Stimulated activated CD8-positive, alpha-beta memory T cell treated with anti-CD3 and anti-CD28 coated beads, Interleukin-4, amount 100 ng/mL, for 24 hours (primary cell): ENCODE data around the gene SERGEF.

Experiments used
- DNase-seq: peaks from one replicate; pipeline ENCODE4 v3.0.0-alpha.2; 2020; ENCODE audit warnings: low read depth

Gene SERGEF

DNA sequence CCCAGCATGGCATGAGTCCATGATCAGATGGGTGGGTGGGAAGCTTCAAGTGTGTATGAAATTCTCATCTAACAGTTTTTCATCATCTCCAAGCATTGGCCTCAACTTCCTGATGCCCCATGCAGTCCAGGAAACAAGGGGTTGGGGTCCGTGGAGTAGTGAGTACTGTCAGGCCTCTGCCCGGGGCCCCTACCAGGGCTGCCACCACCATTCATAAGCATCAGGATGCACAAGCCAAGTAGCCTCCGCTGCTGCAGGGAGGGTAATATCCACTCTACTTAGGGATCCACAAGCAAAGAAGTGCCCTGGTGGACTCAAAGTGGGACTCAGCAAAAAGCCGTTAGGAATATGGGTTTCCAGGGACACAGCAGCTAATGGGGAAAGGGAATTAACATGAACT, 229.0 kb downstream of the SERGEF start:
- no peak for DNase-seq

DNA sequence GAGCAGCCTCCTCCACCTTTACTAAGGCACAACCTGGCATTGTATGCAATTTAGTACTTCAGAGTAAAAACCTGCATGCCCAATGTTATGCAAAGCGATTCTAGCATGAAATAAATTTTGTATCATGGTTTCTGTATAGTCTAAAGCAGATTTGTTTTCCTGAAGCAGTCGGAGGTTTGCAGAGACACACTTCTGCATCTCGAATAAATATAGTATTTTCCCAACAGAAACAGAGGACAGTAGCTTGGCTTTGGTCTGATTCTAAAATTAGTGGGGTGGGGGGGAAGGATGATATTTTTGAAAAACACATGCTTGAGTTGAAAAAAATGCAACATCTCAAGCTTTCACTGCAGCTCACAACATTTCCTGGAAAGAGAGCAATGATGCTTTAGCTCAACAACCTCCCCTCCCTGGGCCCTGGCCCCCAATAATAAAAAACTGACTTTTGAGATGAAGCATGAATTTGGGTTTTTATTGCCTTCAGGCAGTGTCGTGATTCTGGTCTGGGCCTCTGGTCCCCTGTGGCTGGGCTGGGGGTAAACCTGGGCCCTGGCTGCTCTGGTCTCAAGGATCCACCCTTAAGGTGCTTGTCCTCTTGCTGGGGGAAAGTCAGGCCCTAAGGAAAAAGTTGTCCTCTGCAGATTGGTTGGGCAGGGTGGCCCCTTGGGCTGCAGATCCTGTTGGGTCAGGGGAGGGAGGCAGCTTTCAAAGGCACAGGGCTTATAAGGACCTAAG, 230.1 kb downstream of the SERGEF start:
- no peak for DNase-seq

DNA sequence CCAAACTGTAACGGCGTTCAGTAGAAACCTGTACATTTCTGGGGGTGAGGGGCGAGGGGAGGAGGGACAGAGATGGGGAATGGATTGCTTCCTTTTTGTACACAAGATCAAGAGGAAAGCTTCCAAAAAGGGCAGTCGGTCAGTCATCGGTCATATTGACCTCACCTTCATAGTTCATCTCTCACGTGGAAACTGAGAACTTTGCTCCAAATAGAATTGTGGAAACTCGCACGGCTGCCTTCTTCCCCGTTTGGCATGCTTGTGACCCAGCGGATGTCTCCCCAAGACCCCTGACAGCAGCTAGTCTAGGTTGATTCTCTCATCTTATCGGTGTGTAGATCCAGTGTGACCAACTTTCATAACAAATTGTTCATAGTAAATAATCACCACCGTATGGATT, 230.7 kb downstream of the SERGEF start:
- no peak for DNase-seq

DNA sequence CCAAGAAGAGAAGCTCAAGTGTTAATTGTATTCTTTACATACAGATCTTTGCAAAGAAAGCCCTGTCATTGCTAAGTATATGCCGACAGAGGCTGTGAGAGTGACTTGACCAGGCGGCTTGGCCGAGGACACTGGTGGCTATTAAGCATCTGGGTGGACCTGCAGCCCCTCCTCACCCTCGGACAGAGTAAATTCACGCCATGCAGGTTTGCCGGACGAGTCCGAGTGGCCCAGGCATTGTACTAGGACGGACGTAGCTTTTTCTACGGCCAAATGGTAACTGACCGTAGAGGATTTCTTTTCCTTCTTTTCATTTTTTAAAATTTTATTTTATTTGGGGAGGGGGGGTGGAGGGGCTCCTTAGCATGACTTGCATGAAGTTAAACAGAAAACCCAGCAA, 231.2 kb downstream of the SERGEF start:
- DNase-seq = no peak

DNA sequence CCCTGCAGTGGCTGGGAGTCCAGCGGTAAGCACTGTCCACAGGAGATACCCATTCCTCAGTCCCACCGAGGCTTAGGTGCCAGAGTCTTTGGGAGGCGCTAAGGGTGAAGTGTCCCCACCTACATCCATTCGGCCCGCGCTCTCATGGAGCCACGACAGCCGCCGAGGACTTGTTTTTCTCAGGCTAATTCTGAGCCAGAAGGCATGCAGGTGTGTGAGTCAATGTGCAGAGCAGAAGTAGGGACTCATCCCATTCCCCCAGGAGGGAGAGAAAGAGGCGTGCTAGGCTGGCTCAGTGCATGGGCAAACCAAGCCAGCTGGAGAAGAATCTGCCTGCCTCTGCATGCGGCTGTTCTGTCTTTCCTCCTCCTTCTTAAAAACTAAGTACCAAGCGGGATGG, 231.6 kb downstream of the SERGEF start:
- no peak for DNase-seq

DNA sequence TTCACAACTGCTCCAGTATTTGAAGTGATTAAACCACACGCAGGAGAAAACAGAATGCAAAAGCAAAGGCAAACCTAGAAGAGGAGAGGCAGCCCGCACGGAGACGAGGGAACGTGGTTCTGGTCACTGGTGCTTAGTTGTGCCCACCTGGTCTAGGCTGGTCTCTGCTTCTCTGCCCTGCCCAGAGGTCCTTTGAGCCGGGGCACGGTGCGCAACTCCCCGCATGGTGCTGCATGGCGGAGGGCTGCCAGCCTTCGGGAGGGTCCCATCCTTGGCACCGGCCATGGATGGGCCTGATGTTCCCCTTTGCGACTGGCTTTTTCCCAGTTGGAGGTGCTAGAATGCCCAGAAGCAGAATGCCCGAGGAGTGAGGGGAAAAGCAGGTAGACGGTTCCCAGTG, 232.2 kb downstream of the SERGEF start:
- no peak for DNase-seq

DNA sequence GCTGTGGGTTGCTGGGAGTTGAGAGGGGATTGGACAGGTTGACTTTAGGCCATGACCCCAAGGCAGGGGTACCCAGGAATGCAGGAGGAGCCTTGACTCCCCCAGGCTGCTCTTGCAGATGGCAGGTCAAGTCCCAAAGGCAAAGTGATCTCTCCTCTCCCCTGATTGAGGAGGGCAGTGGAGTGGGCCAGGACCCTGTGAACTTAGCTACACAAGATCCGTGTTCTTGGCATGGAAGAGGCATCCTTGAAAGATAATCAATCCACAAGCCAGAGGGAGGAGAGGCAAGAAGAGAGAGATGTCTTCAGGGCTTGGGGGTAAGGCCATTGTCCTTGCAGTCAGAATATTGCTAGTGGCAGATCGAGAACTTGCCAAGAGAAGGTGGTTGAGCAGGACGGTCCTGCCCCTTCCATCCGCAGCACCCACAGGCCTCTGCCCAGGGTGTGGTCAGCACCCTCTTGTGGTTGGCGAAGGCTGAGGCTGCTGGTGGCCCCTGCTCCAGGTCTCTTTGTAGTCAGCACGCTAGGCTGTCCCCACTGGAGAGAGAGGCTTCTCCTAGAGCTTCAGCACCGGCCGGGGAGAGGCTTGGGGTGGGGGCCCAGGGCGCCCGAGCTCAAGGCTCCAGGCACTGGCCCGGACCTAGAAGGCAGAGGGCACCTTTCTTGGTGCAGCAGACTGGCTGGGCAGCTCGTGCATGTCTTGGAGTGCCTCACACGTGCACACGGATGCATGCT, 232.8 kb downstream of the SERGEF start:
- DNase-seq = no peak

DNA sequence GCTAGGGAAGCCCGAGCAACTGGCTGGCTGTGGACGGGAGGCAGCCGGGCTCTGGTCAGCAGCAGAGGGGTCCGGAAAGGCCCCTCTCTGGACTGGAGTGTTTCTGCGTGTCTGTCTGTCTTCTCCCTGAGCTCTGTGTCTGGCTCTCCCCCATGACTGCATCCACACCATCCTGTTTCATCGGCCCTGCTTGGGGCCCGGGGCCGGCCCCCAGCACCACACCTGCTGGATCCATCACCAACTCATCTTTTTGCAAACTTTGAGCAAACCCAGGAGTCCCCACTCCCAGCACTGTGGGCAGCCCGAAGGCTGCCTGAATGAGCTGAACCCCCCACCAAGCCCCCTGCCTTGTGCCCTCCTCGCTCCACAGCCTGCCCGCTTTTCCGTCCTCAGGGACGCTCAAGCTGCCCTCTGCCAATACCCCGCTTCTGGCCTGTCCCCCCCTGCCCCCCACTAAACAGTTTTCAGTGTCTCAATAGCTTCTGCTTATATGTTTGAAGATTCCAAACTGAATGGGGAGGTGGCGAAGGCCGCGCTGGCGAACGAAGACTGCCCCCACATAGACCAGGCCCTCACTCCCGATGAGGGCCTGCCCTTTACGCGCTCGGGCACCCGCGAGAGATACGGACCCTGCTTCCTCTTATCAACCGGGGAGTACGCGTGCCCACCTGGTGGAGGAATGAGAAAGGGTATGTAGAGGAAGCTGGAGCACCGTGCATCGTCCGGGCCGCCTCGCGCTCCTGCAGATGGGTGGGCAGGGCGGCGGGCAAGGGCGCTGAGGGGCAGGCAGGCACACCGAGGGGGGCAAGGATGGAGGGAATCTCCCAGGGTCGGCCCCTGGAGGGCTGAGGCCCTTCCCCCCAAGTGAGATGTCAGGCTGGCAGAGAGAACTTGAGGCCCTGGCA, 233.6 kb downstream of the SERGEF start:
- DNase-seq = no peak

DNA sequence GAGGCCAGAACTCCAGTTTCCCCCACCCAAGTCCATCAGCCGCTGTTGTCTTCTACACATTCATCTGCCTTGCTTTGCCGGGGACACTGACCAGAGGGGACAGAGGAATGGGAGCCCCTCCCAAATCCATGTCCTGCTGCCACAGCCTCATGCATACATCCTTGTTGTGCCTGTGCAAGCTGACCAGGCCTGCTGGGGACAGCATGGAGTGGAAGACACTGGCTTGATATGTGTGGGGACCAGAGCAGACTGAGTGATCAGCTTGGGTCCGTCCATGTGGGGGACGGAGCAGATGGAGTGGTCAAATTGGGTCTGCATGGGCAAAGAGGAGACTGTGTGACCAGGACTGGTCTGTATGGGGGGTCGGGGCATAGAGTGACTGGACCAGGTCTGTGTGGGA, 234.5 kb downstream of the SERGEF start:
- no peak for DNase-seq

DNA sequence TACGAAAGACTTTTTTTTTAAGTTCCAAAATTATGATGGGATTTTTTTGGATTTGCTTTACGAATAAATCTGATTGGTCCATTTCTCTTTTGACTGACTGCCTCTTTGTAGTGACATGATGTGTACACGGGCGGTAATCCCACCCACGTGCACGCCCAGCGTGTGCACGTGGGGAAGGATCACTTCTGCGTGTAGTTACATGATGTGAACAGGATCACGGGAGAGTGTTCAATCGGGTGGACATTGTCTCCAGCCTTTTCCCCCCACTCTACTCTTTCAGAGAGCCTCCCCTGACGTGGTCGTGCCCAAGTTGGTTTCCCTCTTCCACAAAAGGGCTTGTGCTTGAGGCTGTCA, 235.1 kb downstream of the SERGEF start:
- no peak for DNase-seq

DNA sequence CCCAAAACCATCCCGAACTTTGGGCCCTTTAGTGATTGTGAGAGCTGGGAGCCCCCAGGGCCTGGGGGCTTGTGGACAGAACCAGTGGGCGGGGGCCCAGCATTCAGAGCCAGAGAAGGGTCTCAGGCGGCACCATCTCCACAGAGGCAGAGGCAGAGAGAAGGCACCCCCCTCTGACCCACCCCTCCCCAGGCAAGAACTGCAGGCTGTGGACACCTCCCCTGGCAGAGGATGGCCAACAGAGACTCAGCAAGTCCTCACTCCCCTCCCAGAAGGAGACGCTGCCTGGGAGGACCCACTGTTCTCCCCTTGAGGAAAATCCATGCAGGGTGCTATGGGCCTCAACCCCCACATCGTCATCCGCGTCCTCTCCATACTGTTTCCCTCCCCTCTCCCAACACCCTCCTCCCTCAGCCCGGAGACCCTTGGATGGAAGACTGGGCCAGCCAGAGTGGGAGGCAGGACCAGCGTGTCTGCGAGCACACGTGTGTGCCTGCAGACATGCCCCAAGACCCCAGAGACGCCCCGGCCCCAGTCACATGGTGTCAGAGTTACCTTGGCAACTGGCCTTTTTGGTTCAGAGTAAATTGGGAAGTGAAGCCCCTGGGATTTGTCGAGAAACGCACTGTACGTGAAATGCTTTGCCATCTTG, 235.6 kb downstream of the SERGEF start:
- no peak for DNase-seq

DNA sequence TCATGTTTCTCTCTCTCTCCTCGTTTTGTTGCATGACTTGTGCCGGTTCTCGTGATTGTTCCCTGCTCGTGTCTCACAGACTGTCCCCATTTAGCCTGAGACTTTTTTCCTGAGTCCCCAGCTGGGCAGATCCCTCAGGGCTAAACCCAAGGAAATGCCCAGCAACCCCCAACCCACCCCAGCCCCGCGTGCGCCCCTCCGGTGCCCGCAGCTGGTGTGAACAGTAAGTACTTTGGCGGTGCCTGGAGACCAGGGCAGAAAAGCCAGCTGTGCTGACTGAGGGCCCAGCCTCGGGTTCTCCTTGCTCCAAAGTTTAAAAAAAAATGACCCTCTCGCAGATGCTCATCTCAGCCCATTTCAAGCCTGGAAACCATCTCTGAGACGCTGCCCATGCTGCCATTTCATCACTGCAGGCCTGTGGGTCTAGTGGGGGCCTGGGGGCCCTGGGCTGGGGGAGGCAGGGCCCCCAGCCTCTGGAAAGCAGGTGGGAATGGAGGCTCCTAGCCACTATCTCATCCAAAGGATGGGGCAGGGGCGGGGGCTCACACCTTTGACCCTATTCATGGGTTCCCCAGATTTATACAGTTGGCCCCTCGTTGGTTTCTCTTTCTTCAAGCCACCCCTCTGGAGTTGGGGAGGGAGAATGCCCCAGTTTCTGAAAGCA, 236.5 kb downstream of the SERGEF start:
- DNase-seq = no peak

DNA sequence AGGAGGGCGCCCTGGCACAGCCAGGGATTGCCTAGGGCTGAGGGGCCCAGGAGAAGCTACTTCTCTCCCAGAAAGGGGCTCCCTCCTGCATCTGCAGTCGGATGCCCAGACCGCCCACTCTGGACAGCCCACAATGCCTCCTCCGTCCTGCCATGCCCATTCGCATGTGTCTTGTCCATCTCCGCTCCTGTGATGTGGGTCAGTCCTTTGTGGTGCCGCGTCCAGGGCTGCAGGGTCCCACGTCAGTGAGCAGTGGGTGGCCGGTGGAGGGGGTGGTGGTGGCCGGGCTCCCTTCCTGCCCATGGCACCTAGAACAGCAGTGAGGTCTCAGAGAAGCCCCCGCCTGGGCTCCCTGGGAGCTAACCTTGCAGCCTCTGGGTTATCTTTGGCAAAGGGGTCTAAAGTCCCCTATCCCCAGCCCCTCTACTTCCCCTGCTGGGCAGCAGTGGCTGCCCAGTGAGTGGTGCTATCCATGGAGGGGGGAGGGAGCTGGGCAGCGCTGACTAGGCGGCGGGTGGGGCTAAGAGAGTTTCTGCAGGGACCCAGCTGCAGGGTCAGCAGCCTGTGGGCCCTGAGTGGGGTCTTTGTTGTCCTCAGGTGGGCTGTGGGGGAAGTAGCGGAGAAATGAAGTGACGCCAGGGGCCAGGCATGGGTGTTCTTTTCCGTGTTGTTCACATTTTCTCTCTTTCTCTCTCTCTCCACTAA, 237.2 kb downstream of the SERGEF start:
- no peak for DNase-seq

DNA sequence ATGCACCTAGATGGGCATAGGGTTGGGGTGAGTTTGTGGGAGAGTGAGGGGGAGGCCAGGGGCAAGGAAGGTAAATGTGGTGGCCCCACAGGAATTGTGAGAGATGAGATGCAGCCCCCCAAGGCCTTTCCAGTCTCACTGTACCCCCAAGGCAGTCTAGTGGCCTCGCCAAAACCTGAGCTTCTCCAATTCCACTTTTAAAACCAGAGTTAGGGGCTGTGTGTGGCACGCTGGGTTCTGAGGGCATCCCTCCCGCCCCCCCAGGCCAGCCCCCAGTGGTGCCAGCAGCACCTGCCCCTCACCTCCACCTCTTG, 237.9 kb downstream of the SERGEF start:
- no peak for DNase-seq

DNA sequence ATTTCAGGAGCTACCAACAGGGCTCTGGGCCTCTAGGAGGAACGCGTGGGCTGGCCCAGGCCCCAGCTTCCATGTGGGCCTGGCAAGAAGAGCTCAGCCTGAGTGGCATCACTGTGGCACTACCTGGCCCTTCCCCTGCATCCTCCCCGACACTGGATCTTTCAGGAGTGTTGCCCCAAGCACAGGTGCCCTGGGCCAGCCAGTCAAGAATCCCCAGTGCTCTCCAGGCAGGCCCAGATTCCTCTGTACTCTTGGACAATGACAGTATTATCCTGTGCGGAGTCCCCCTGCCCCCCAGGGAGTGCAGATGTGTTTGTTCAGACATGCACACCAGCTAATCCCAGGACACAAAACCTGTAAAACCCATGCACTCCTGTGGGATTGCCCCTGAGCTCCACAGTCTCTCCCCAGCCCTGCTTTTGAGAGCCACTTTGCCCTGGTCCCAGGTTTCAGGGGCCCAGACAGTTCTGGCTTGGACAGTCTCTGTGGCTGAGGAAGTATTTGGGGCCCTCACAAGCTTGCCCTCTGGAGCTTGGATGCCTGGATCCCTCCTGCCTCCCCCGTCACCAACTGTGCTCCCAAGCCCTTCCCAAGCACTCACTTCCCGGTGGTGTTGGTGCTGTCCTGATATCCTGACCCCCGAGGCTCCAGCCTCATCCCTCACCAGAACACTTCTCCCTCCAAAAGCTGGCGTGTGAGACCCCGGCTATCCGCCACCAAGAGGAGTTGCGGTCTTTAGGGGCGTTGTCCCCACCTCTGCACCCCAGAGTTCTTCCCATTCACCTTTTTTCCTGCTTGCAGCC, 238.4 kb downstream of the SERGEF start:
- no peak for DNase-seq

DNA sequence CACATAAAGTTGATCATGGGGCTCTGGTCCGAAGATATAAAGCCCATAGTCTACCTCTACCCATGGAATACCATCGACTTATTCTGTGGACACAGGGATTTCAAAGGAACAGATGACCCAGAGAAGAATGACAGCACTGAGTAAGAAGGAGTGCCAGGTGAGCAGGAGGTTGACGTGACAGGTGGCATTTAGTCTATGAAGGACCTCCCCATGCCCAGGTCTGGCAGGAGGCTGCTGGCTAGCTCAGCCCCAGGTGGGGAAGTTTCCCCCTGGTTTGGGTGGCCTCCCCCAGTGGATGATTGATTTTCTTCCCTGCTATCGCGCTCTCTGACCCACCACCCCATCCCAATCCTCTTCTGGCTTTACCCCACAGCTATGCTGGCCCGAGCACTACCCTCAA, 239.2 kb downstream of the SERGEF start:
- DNase-seq = no peak

DNA sequence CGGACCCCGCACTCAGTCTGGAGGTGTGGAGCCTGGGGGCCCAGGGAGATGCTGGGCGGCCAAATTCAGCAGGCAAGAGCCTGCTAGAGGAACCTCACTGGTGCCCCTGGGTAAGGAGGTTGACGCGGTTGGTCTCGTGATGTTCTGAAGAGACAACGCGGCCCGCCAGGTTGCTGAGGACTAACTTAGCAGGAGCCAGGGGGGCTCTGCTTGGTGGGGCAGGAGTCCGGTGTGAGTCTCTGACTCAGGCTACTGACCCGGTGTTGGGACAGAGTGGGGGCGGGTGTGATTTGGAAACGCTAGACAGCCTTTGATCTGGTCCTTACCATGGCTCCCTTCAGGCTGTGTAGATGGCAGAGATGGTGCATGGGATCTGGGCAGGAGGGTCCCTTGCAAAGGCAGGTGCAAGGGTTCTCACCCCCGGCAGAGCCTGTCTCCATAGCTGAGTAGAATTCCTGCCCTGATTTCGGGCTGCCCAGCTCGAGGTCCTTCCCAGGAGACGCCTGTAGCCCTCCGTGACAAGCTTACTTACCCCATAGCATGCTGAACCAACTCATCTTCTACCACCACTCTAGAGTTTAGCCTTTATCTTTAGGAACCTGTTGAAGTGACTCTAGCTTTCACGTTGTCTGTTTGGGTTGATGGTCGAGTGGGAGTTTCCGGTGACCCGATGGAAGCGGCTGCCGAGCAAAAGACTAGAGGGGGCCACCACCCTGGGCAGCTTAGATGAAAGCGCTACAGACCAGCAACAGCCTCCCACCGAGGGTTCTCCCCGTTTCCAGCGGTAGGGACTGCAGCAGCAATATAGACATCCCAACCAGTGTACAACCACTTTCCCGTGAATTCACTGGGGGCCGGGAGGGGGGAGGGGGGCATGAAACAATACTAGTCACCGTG, 239.9 kb downstream of the SERGEF start:
- DNase-seq = no peak

DNA sequence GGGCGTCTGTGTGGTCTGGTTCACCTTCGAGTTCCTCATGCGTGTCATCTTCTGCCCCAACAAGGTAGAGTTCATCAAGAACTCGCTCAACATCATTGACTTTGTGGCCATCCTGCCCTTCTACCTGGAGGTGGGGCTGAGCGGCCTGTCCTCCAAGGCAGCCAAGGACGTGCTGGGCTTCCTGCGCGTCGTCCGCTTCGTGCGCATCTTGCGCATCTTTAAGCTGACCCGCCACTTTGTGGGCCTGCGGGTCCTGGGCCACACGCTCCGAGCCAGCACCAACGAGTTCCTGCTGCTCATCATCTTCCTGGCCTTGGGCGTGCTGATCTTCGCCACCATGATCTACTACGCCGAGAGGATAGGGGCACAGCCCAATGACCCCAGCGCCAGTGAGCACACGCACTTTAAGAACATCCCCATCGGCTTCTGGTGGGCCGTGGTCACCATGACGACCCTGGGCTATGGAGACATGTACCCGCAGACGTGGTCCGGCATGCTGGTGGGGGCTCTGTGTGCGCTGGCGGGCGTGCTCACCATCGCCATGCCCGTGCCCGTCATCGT, 240.9 kb downstream of the SERGEF start:
- DNase-seq = no peak

DNA sequence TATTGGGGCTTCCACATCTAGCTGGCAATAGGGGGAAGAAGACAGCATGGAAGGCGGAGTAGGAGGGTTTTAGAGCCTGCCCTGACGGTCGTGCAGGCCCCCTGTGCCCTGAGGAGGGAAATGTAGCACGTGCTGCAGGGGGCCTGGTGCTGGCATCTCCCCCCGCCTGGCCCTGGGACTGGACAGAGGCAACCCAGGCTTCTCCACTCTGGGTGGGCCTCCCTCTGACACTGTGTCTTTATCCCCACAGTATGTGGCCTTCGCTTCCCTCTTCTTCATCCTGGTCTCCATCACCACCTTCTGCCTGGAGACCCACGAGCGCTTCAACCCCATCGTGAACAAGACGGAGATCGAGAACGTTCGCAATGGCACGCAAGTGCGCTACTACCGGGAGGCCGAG, 241.4 kb downstream of the SERGEF start:
- DNase-seq = no peak
